ENCODE measurements around the gene TMEM151B. TPM values are rescaled to one million over a fixed set of nuclear protein-coding genes. Genes with fewer than 3 reads are reported as not detected.

The TMEM151B gene
- total and polyA plus RNA-seq, 2 of the 13 experiments (the other 11 are each of a cell fraction or from before 2014, with no cell fraction given) = not detected

DNA sequence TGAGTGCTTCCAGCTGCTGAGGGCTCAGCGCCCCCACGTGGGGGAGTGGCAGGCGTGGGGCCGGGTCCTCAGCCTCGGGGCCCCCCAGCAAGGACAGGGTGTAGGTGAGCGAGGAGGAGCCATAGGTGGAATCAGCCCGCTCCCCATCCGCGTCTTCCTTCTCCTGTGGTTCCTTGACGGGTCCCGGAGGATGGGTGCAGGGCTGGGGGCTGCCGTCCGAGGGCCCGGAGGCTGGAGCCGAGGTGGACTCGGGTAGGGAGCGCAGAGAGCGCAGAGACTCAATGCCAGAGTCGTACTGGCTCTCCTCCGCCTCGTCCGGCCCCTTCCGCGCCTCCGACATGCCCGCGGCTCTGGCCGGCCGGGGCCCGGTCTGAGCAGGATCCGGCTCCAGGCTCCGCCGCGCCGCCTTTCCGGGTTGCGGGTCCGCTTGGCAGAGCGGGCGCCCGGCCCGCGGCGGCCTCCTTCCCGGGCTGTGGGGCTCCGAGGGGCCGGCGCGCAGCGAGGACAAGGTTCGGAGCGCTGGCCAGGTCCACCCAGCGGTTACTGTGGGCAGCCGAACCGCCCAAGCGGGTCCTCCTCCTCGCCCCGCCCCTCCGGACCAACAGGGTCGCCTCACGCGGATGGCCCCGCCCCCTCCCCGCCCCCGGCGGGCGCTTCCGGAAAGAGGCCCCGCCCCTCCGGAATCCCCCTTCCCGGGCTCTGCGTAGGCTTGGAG is 5.1 kb upstream of the TMEM151B start, which contains the start of gene NFKBIE (continued):
- TF ChIP-seq, protein P1, sequence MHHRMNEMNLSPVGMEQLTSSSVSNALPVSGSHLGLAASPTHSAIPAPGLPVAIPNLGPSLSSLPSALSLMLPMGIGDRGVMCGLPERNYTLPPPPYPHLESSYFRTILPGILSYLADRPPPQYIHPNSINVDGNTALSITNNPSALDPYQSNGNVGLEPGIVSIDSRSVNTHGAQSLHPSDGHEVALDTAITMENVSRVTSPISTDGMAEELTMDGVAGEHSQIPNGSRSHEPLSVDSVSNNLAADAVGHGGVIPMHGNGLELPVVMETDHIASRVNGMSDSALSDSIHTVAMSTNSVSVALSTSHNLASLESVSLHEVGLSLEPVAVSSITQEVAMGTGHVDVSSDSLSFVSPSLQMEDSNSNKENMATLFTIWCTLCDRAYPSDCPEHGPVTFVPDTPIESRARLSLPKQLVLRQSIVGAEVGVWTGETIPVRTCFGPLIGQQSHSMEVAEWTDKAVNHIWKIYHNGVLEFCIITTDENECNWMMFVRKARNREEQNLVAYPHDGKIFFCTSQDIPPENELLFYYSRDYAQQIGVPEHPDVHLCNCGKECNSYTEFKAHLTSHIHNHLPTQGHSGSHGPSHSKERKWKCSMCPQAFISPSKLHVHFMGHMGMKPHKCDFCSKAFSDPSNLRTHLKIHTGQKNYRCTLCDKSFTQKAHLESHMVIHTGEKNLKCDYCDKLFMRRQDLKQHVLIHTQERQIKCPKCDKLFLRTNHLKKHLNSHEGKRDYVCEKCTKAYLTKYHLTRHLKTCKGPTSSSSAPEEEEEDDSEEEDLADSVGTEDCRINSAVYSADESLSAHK (CRISPR knock-in tag; IDR thresholded peaks at IDR 0.05; ENCODE audit: borderline replicate concordance) = no peak
- TF ChIP-seq ZNF510 (CRISPR knock-in tag; IDR thresholded peaks at IDR 0.05; ENCODE audit: low read depth) = no peak
- TF ChIP-seq DBP (CRISPR knock-in tag; IDR thresholded peaks at IDR 0.05; ENCODE audit: not compliant biosample characterization) = no peak
- TF ChIP-seq SNRNP70 (IDR thresholded peaks at IDR 0.05; ENCODE audit: low read depth, low read length) = no peak
- TF ChIP-seq SNAI1 (CRISPR knock-in tag; IDR thresholded peaks at IDR 0.05; ENCODE audit: borderline replicate concordance) = no peak
- TF ChIP-seq ZNF770 (CRISPR knock-in tag; IDR thresholded peaks at IDR 0.05) = peak; percentile 74; the same call in 1 of the 2 replicates
- TF ChIP-seq ZNF296 (CRISPR knock-in tag; conservative IDR thresholded peaks at IDR 0.05) = peak; percentile 87
- TF ChIP-seq DNMT1 (CRISPR knock-in tag; IDR thresholded peaks at IDR 0.05) = 0 out of 2 replicates have a peak, but pooled peaks have one; percentile 63
- TF ChIP-seq GFI1 (CRISPR knock-in tag; IDR thresholded peaks at IDR 0.05; ENCODE audit: borderline replicate concordance) = peak; percentile 70; the same call in 1 of the 2 replicates
- no peak for TF ChIP-seq ZFP37 (CRISPR knock-in tag; IDR thresholded peaks at IDR 0.05; ENCODE audit: borderline replicate concordance)
- TF ChIP-seq, protein P2, sequence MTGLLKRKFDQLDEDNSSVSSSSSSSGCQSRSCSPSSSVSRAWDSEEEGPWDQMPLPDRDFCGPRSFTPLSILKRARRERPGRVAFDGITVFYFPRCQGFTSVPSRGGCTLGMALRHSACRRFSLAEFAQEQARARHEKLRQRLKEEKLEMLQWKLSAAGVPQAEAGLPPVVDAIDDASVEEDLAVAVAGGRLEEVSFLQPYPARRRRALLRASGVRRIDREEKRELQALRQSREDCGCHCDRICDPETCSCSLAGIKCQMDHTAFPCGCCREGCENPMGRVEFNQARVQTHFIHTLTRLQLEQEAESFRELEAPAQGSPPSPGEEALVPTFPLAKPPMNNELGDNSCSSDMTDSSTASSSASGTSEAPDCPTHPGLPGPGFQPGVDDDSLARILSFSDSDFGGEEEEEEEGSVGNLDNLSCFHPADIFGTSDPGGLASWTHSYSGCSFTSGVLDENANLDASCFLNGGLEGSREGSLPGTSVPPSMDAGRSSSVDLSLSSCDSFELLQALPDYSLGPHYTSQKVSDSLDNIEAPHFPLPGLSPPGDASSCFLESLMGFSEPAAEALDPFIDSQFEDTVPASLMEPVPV (CRISPR knock-in tag; IDR thresholded peaks at IDR 0.05) = peak; percentile 86
- peak; percentile 85 for TF ChIP-seq MXD4 (CRISPR knock-in tag; IDR thresholded peaks at IDR 0.05)
- no peak for TF ChIP-seq FOXK2 (IDR thresholded peaks at IDR 0.05)
- no peak for TF ChIP-seq ZNF354B (CRISPR knock-in tag; IDR thresholded peaks at IDR 0.05)
- peak in 1 of 2 experiments; percentile 82; a peak in 2 of 4 replicates for TF ChIP-seq POLR2A (IDR thresholded peaks at IDR 0.05; ENCODE audit: insufficient read depth in 1 of 2, low read depth in 2 of 2, low read length in 2 of 2)
- TF ChIP-seq ARNT2 (CRISPR knock-in tag; IDR thresholded peaks at IDR 0.05; ENCODE audit: low read depth) = peak; percentile 86
- TF ChIP-seq NFRKB (IDR thresholded peaks at IDR 0.05) = no peak
- TF ChIP-seq POLR2AphosphoS5 (IDR thresholded peaks at IDR 0.05; ENCODE audit: low read depth, low read length) = peak; percentile 88
- TF ChIP-seq PAF1 (CRISPR knock-in tag; IDR thresholded peaks at IDR 0.05) = no peak

All from HepG2 (cell line).